NCI-H1694 (cell line): ENCODE results near the gene CHIA.
"Not testable (repeated sequence)": the region's sequence is repeated elsewhere in the genome, so short reads cannot be mapped to it uniquely, and the experiment has no call there.

ENCODE experiments used
- DNase-seq: peaks from one replicate; lab custom pipeline; 2025; lab: John Stamatoyannopoulos, UW

CHIA gene

DNA sequence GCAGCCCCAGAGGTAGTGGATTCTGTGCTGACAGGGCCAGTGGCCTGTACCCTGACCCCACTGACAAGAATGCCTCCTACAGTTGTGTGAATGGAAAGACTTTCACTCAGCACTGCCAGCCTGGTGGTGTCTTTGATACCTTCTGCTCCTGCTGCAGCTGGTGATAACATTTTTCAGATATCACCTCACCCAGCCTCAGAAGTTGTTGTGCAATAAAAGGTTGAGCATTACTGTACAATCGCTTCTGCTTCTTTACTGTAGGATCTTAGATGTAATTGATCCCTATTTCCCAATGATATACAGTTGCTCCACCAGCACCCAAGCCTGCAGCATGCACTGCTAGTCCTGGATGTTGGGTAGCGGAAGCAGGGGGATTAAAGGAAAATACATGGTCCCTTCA, 4.8 kb upstream of the CHIA start:
- no peak for DNase-seq

DNA sequence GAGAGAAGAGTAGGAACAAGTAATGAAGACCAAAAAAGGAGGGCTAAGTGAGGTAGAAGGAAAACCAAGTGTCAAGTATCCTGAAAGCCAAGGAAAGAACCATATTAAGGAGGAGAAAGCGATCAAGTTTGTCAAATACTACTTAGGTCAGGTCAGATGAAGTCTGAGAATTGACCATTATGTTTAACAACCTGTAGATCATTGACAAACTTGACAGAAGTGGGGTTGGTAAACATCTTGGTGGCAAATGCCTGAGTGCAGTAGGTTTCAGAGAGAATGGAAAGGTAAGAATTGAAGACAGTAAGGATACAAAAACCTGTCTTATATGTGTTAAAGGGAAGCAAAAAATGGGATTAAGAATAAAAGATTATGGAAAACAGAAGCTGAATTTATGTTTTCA, 3.7 kb upstream of the CHIA start:
- no peak for DNase-seq

DNA sequence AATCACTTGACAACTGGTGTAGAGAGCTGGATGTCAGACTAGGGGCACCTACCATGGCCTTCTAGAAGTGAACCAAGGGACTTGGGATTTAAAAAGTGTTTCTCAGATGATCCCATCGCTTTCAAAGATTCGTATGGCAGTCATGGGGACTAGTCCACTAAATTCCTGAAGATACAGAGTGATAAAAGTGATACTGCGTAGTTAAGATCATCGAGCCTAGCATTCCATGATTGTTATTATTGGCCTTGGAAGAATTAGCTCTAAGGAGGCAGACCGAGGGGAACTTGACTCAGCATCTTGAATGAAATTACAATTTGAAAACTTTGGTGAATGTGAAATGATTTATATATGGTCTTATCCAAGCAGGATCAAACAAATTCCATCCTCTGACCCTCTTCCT, 1.3 kb upstream of the CHIA start:
- no peak for DNase-seq

DNA sequence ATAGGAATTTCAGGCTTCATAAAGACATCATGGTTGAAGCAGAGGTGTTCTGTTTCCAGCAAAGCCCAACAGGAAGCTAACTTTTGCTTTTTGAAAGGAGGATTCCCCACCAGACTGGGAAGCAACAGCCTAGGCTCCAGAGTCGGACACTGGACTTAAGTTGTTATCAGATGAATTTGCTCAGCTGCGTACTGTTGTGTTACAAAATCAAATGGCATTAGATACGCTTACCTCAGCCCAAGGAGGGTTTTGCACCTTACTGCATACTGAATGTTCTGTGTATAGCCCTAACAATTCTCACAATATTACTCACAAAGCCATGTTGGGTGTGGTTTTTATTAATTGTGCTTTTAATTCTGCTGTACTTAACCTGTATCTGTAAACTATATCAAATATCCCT, 547 bp upstream of the CHIA start:
- no peak for DNase-seq

DNA sequence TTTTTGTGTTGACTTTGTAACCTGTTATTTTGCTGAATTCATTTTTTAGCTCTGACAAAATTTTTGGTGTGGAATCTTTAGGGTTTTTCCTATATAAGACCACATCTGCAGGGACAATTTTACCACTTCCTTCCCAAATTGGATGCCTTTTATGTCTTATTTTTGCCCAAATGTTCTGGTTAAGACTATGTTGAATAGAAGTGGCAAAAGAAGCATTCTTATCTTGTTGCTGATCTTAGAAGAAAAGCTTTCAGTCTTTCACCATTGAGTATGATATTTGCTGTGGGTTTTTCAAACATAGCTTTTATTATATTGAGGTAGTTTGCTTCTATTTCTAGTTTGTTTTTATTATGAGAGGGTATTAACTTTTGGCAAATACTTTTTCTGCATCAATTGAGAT, 3.7 kb downstream of the CHIA start:
- DNase-seq: no peak

DNA sequence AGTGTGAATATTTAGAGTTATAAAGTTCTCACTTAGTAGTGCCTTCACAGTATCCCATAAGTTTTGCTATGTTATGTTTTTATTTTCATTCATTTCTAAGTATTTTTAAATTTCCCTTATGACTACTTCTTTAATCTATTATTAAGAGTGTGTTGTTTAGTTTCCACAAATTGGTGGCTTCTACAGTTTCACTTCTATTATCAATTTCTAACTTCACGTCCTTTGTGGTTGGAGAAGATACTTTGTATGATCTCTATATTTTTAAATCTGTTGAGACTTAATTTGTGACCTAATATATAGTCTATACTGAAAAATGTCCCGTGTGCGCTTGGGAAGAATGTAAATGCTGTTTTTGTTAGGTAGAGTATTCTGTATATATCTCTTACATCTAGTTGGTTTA, 11.7 kb downstream of the CHIA start:
- no peak for DNase-seq

DNA sequence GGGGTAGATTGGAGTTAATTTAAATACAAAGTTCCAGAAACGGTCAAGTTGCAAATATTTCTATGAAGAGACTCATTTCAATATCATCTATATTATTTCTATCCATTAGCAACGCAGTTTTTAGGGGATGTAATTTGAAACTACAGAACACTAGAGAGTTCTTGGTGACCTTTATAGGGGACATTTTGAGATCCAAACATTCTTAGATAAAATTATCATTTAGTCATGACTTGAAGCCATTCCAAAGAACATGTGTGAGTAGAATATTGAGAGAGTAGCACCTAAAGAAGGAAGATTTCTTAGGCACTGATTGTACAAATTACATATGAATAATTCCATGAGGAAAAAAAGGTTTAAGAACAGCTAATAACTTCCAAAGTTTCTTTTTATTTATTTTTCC, 19.0 kb downstream of the CHIA start:
- DNase-seq: no peak

DNA sequence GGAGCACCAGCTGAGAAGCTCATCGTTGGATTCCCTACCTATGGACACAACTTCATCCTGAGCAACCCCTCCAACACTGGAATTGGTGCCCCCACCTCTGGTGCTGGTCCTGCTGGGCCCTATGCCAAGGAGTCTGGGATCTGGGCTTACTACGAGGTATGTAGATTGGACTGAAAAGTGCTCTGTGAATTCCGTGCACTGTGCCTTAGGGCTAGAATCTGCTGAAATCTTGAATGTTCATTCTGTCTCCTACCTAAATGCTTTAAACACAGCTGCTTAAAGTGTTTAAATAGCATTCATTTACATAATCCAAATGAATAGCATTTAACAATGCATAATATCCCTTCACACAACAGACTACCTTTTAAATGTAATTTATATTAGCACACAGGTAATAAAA, 27.9 kb downstream of the CHIA start:
- no peak for DNase-seq

DNA sequence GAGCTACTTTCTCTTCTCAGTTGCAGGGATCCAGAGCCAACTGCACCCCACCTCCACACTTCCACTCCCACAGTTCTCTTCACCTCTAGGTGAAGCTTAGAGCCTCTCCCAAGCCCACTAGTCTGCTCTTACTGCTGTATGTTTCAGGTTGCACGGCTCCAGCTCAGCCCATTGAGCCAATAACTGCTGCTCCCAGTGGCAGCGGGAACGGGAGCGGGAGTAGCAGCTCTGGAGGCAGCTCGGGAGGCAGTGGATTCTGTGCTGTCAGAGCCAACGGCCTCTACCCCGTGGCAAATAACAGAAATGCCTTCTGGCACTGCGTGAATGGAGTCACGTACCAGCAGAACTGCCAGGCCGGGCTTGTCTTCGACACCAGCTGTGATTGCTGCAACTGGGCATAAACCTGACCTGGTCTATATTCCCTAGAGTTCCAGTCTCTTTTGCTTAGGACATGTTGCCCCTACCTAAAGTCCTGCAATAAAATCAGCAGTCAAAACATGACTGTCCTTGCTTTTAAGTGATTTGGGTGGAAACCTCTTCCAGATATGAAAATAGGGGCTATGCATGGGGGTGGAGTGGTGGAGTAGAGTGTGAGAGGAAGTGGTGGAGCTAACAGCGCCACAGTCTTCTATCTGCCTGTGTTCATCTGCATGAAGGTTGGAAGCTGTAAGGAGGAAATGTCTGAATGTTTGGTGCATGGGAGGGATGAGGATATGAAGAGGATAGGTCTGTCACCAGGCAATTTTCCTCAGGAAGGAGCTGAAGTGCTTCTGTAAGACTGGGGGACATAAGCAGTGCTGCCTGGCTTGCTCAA, 29.6 kb downstream of the CHIA start:
- DNase-seq: no peak

DNA sequence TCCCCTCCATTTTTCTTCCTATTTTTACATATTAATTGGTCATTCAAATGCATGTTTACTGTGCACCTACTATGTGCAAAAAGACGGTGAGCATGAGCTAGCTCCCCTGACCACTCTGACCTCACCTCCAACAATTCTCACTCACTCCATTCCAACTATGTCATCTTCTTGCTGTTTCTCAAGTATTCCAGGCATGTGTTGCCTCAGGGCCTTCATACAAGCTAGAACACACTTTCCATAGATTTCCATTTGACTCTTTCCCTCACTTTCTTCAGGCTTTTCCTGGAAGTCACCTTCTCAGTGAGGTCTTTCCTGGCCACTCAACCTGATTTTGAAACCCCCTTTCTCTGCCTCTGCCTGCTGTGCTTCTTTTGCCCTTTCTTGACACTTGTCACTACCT, 32.6 kb downstream of the CHIA start:
- DNase-seq: no peak

DNA sequence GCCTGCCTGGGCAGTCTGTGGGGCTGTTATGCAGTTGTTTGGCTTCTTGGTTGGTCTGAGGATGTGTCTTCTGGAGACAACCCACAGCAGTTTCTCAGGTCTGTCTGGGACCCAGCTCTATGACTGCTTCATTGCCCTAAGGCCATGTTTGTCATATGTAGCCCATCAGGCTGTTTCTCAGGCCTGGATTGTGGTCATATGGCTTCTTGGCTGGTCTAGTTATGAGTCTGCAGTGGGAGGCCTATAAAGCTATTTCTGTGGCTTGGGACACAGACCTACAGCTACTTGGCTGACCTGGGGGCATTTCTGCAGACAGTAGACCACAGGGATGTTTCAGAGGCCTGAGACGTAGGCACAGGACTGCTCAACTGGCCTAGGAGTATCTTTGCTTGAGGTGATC, 41.5 kb downstream of the CHIA start:
- no peak for DNase-seq

DNA sequence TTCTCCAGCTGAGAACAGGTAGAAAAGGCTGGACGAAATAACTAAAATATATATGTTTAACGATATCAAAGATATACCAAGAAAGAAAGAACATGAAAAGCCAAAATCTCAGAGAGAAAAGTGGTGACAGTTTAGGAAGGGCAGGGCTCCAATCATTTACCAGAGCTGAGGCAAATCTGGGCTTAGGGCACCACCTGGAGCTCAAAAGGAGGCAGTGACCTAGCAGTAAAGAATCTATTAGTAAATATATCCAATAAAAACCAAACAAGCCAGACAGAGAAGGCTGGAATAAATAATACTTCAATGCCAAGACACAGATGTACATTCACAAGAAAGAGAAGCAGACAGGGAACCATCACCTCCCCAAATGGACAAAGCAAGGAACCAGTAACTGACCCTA, 43.5 kb downstream of the CHIA start:
- peak; percentile 3 for DNase-seq

DNA sequence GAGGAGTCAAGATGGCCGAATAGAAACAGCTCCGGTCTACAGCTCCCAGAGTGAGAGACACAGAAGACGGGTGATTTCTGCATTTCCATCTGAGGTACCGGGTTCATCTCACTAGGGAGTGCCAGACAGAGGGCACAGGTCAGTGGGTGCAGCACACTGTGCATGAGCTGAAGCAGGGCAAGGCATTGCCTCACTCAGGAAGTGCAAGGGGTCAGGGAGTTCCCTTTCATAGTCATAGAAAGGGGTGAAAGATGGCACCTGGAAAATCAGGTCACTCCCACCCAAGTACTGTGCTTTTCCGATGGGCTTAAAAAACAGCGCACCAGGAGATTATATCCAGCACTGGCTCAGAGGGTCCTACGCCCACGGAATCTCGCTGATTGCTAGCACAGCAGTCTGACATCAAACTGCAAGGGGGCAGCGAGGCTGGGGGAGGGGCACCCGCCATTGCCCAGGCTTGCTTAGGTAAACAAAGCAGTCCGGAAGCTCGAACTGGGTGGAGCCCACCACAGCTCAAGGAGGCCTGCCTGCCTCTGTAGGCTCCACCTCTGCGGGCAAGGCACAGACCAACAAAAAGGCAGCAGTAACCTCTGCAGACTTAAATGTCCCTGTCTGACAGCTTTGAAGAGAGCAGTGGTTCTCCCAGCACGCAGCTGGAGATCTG, 44.7 kb downstream of the CHIA start:
- not testable (repeated sequence) for DNase-seq

DNA sequence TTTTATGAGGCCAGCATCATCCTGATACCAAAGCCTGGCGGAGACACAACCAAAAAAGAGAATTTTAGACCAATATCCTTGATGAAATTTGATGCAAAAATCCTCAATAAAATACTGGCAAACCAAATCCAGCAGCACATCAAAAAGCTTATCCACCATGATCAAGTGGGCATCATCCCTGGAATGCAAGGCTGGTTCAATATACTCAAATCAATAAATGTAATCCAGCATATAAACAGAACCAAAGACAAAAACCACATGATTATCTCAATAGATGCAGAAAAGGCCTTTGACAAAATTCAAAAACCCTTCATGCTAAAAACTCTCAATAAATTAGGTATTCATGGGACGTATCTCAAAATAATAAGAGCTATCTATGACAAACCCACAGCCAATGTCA, 48.2 kb downstream of the CHIA start:
- DNase-seq: not testable (repeated sequence)

DNA sequence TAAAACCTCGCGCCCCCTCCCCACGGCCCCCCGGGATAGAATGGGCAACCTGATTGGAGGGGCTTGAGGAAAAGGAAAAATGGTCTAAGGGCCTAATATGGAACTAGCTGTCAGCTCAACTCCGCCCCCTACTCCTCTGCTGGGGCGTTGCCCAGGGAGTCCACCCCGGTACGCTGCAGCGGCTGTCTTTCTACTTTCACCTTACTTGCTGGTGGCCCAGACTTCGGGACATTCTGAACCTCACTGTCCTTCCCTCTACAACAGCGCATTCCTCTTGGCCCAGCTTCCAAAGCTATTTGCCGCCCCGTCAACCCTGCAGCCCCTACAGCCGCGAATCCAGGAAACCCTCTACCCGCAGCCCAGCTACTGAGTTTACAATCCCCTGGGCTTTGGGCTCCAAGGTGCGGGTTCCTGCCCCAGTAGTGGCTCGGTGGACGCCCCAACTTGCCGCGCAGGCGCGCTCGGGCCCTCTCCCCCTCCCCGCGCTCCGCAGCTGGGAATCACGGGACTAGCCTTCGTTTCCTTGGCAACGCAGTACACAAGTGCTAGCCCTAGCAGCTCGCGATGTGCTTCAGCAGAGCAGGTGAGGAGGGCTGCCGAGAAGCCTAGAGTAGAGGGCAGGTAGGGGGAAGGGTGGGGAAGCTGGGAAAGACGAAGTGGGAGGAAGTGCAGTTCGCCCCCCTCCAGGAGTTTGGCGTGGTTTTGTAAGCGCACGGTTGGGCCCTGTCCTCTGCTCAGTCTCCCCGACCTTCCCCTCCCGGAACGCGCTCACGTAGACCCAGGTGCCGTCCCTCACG, 55.6 kb downstream of the CHIA start:
- DNase-seq: peak; percentile 37

DNA sequence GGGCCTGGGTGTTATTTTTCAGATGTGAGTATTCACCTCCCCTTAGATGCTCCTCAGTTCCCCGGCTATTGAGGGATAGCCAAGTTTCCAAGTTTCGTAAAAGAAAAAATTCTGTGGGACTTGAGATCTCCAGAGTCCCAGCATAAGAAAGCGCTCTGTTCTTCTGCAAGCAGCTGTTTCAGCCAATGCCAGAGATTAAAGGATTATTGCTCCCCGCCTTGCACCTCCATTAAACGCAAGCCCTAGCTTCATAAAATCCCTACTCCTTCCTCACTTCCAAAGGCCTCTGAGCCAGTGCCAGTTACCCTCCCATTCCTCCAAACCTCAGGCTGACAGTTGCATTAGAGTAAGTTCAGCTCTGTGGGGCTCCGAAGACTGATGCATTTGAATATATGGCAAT, 56.4 kb downstream of the CHIA start:
- DNase-seq: no peak

DNA sequence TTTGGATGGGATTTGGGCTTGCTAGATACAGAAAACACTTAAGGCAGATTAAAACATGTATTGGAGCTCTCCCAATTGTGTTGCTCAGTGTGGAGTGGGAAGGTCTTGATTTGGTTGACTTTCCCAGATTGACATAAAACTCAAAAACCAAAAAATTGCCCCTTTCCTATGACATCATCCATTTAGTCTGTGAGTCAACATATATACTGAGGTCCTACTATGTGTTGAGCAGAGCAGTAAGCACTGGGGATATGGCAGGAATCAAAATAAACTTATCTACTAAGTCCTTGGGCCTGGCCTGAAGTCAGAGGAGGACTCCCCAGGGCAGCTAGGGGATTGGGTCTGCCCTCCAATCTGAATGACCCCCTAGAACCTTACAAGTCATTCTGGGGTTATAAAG, 61.0 kb downstream of the CHIA start:
- DNase-seq: no peak

DNA sequence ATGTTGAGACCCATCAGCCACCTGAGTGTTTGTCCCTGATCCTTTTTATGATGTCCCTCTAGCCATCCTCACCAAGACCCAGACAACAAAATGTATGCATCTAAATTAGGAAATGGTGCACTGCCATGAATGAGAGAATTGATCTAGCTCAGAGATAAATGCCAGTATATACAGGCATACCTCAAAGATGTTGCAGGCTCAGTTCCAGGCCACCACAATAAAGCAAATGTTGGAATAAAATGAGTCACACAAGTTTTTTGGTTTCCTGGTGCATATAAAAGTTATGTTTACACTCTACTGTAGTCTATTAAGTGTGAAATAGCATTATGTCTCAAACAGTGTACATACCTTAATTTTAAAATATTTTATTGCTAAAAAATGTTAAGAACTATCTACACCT, 63.9 kb downstream of the CHIA start:
- no peak for DNase-seq

DNA sequence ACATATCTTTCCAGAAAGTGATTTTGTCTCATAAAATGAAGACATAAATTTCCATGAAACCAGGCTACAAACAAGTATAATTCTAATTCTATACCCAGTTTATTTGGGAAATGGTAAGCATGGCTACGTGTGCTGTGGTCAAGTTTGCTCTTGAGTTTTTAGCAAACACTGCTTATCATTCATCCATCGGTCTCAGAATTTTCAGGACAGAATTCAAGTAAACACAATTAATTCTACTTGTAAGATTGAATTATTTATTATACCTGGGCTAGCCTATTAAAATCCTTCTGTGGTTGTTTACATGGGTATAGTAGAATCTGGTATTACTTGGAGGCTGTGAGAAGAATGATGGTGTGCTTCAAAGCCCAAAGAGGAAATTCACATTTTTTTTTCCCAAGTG, 68.3 kb downstream of the CHIA start:
- DNase-seq: no peak

DNA sequence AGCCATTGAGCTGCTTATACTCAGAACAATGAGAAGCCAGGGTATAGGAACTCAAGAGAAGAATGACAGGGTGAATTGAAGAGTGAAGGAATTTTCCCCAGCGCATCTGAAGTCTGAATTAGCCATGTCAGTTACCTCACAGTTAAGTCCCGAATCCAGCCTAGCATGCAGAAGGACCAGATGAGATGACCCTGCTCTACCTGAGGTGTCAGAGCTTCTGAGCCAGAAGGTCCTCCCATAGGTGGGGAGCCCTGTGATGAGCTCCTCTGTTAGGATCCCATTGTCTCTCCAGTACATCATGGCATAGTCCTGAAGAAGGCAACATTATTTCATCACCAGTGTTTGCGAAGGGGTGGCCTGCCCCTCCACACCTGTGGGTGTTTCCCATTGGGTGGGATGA, 68.7 kb downstream of the CHIA start:
- no peak for DNase-seq

DNA sequence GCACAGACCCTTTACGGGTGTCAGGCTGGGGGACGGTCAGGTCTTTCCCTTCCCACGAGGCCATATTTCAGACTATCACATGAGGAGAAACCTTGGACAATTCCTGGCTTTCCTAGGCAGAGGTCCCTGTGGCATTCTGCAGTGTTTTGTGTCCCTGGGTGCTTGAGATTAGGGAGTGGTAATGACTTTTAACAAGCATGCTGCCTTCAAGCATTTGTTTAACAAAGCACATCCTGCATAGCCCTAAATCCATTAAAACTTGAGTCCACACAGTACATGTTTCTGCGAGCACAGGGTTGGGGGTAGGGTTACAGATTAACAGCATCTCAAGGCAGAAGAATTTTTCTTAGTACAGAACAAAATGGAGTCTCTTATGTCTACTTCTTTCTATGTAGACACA, 69.6 kb downstream of the CHIA start:
- not testable (repeated sequence) for DNase-seq

DNA sequence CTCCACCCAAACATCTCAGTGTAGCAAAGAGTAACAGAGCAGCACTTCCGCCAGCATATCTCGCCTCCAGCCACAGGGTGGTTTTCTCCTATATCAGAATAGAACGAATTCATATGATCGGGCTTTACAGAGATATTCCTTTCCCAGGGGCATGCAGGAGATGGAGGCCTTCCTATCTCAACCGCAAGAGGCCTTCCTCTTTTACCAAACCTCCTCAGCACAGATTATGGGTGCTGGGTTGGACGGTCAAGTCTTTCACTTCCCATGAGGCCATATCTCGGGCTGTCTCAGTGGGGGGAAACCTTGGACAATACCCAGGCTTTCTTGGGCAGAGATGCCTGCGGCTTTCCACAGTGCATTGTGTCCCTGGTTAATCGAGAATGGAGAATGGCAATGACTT, 71.1 kb downstream of the CHIA start:
- no peak for DNase-seq

DNA sequence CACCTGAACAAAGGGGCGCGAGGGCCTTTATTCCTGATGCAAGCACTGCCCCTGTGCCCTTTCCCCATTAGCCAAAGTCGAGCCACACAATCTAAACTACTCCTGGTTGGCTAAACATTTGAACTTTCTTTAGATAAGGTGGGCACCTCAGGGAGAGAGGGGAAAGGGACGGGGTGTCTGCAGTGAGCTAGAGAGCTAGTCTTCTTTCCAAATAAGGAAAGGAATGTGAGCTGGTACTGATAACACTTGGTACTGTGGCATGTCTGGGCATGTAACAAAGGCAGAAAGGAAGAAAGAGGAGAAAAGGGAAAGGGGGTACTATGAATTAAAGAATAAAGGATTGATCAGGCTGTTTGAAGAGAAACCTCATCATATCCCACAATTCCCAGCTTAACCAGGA, 74.0 kb downstream of the CHIA start:
- no peak for DNase-seq
